ENCODE measurements around the gene C1QTNF6.
A peak's percentile ranks its signal among the peaks of the same experiment; 100 is the strongest.

C1QTNF6 gene

GRCh38 chr22:37179126-37179470 is 8.9 kb downstream of the C1QTNF6 start:
- Histone ChIP-seq H3K79me2 (ENCODE audit: control insufficient read depth, insufficient read depth, low read length, poor library complexity) (no peaks in the 10 kb centered on the region), H4K12ac (ENCODE audit: low read depth, low read length) (peak overlapping the region; percentile 35), H3K4ac (ENCODE audit: low read depth, low read length) (no peak overlapping the region), H4K91ac (ENCODE audit: low read depth, low read length) (peak overlapping the region; percentile 31), H3K36me3 (ENCODE audit: control insufficient read depth in 1 of 2, insufficient read depth in 2 of 2, low read length in 2 of 2) (peaks cover 21 to 28% of the 10 kb centered on the region in 2 experiments), H3K9me3 (ENCODE audit: insufficient read depth, low read depth, low read length) (no peaks in the 10 kb centered on the region), H3K9ac (ENCODE audit: low read length) (no peak overlapping the region), H3K4me3 (ENCODE audit: low read depth, low read length) (no peak overlapping the region), H3K27ac (ENCODE audit: low read depth, low read length) (peak overlapping the region; percentile 55), H3K27me3 (ENCODE audit: insufficient read depth, low read length) (no peaks in the 10 kb centered on the region), H3K14ac (ENCODE audit: low read length) (peak overlapping the region; percentile 5), H2AK5ac (ENCODE audit: low read length) (peak overlapping the region; percentile 13), H4K8ac (ENCODE audit: low read depth, low read length) (peak overlapping the region; percentile 34), H2AFZ (ENCODE audit: insufficient read depth, low read length, poor library complexity) (no peak overlapping the region), H3K23ac (ENCODE audit: low read length) (no peak overlapping the region), H2BK120ac (ENCODE audit: insufficient read depth, low read length, poor library complexity) (no peak overlapping the region), H3K4me2 (ENCODE audit: low read length) (no peak overlapping the region), H3K79me1 (ENCODE audit: low read length) (peaks cover 22% of the 10 kb centered on the region), H2BK12ac (ENCODE audit: low read length) (peak overlapping the region; percentile 61), H3K18ac (ENCODE audit: low read length) (no peak overlapping the region), H3K4me1 (ENCODE audit: control insufficient read depth in 1 of 2, insufficient read depth in 2 of 2, low read length in 2 of 2) (peaks cover 34 to 35% of the 10 kb centered on the region in 2 experiments), H2BK5ac (ENCODE audit: low read depth, low read length, poor library complexity) (peak overlapping the region; percentile 3)
- WGBS (ENCODE audit: extremely low coverage, insufficient coverage, insufficient read length): no CpG with 5 or more reads among the region's 10 CpGs
- peak; percentile 53 to 73 for DNase-seq

- Histone ChIP-seq H3K23ac (ENCODE audit: low read length) (no peak overlapping the region), H3K79me1 (ENCODE audit: low read length) (peaks cover 19% of the 10 kb centered on the region), H3K27ac (ENCODE audit: low read depth, low read length) (peak overlapping the region; percentile 55), H4K12ac (ENCODE audit: low read depth, low read length) (peak overlapping the region; percentile 35), H3K18ac (ENCODE audit: low read length) (no peak overlapping the region), H3K79me2 (ENCODE audit: control insufficient read depth, insufficient read depth, low read length, poor library complexity) (no peaks in the 10 kb centered on the region), H3K9ac (ENCODE audit: low read length) (no peak overlapping the region), H3K4ac (ENCODE audit: low read depth, low read length) (no peak overlapping the region), H3K4me1 (ENCODE audit: control insufficient read depth in 1 of 2, insufficient read depth in 2 of 2, low read length in 2 of 2) (peaks cover 30% of the 10 kb centered on the region in 2 experiments), H3K4me3 (ENCODE audit: low read depth, low read length) (no peak overlapping the region), H3K36me3 (ENCODE audit: control insufficient read depth in 1 of 2, insufficient read depth in 2 of 2, low read length in 2 of 2) (peaks cover 21 to 28% of the 10 kb centered on the region in 2 experiments), H3K9me3 (ENCODE audit: insufficient read depth, low read depth, low read length) (no peaks in the 10 kb centered on the region), H4K91ac (ENCODE audit: low read depth, low read length) (peak overlapping the region; percentile 67), H2BK5ac (ENCODE audit: low read depth, low read length, poor library complexity) (peak overlapping the region; percentile 3), H2AFZ (ENCODE audit: insufficient read depth, low read length, poor library complexity) (no peak overlapping the region), H3K14ac (ENCODE audit: low read length) (peak overlapping the region; percentile 5), H2AK5ac (ENCODE audit: low read length) (peak overlapping the region; percentile 13), H2BK12ac (ENCODE audit: low read length) (peak overlapping the region; percentile 61), H3K4me2 (ENCODE audit: low read length) (no peak overlapping the region), H2BK120ac (ENCODE audit: insufficient read depth, low read length, poor library complexity) (peak overlapping the region; percentile 5), H4K8ac (ENCODE audit: low read depth, low read length) (peak overlapping the region; percentile 34), H3K27me3 (ENCODE audit: insufficient read depth, low read length) (no peaks in the 10 kb centered on the region)
- no CpG with 5 or more reads among the region's 17 CpGs for WGBS (ENCODE audit: extremely low coverage, insufficient coverage, insufficient read length)
- DNase-seq: peak; percentile 86 to 92
Observed at GRCh38 chr22:37178350-37179125, 9.5 kb downstream of the C1QTNF6 start.

GRCh38 chr22:37177755-37178154 is 10.3 kb downstream of the C1QTNF6 start:
- no peak overlapping the region for H3K23ac ChIP-seq (ENCODE audit: low read length)
- no peak for DNase-seq
- no CpG with 5 or more reads among the region's 3 CpGs for WGBS (ENCODE audit: extremely low coverage, insufficient coverage, insufficient read length)

GRCh38 chr22:37177221-37177620 is 10.8 kb downstream of the C1QTNF6 start:
- H4K8ac ChIP-seq (ENCODE audit: low read depth, low read length): no peak overlapping the region
- no peak for DNase-seq
- H2BK120ac ChIP-seq (ENCODE audit: insufficient read depth, low read length, poor library complexity): peak overlapping the region; percentile 40
- no CpG with 5 or more reads among the region's 5 CpGs for WGBS (ENCODE audit: extremely low coverage, insufficient coverage, insufficient read length)
- no peak overlapping the region for H3K9ac ChIP-seq (ENCODE audit: low read length)
- no peak overlapping the region for H2BK5ac ChIP-seq (ENCODE audit: low read depth, low read length, poor library complexity)
- H3K79me1 ChIP-seq (ENCODE audit: low read length): peaks cover 19% of the 10 kb centered on the region
- H3K36me3 ChIP-seq (ENCODE audit: control insufficient read depth in 1 of 2, insufficient read depth in 2 of 2, low read length in 2 of 2): peaks cover 14 to 20% of the 10 kb centered on the region in 2 experiments
- H4K12ac ChIP-seq (ENCODE audit: low read depth, low read length): no peak overlapping the region
- H3K27ac ChIP-seq (ENCODE audit: low read depth, low read length): no peak overlapping the region
- H3K4me1 ChIP-seq (ENCODE audit: control insufficient read depth in 1 of 2, insufficient read depth in 2 of 2, low read length in 2 of 2): peaks cover 26 to 29% of the 10 kb centered on the region in 2 experiments
- no peak overlapping the region for H3K4me3 ChIP-seq (ENCODE audit: low read depth, low read length)
- H3K23ac ChIP-seq (ENCODE audit: low read length): no peak overlapping the region
- no peak overlapping the region for H2AFZ ChIP-seq (ENCODE audit: insufficient read depth, low read length, poor library complexity)
- no peak overlapping the region for H3K4ac ChIP-seq (ENCODE audit: low read depth, low read length)
- H4K91ac ChIP-seq (ENCODE audit: low read depth, low read length): peak overlapping the region; percentile 67
- H3K27me3 ChIP-seq (ENCODE audit: insufficient read depth, low read length): no peaks in the 10 kb centered on the region
- no peaks in the 10 kb centered on the region for H3K9me3 ChIP-seq (ENCODE audit: insufficient read depth, low read depth, low read length)
- H3K79me2 ChIP-seq (ENCODE audit: control insufficient read depth, insufficient read depth, low read length, poor library complexity): no peaks in the 10 kb centered on the region
- H3K4me2 ChIP-seq (ENCODE audit: low read length): no peak overlapping the region
- H2AK5ac ChIP-seq (ENCODE audit: low read length): peak overlapping the region; percentile 34
- H2BK12ac ChIP-seq (ENCODE audit: low read length): peak overlapping the region; percentile 17
- H3K18ac ChIP-seq (ENCODE audit: low read length): peak overlapping the region; percentile 14
- H3K14ac ChIP-seq (ENCODE audit: low read length): no peak overlapping the region

More at GRCh38 chr22:37177755-37178154, 10.3 kb downstream of the C1QTNF6 start:
- Histone ChIP-seq H3K9me3 (ENCODE audit: insufficient read depth, low read depth, low read length) (no peaks in the 10 kb centered on the region), H4K12ac (ENCODE audit: low read depth, low read length) (no peak overlapping the region), H3K9ac (ENCODE audit: low read length) (no peak overlapping the region), H3K79me1 (ENCODE audit: low read length) (peaks cover 19% of the 10 kb centered on the region), H2AK5ac (ENCODE audit: low read length) (no peak overlapping the region), H3K4ac (ENCODE audit: low read depth, low read length) (no peak overlapping the region), H4K8ac (ENCODE audit: low read depth, low read length) (no peak overlapping the region), H3K4me3 (ENCODE audit: low read depth, low read length) (no peak overlapping the region), H3K4me2 (ENCODE audit: low read length) (no peak overlapping the region), H3K79me2 (ENCODE audit: control insufficient read depth, insufficient read depth, low read length, poor library complexity) (no peaks in the 10 kb centered on the region), H3K27me3 (ENCODE audit: insufficient read depth, low read length) (no peaks in the 10 kb centered on the region), H2BK12ac (ENCODE audit: low read length) (peak overlapping the region; percentile 0), H2BK5ac (ENCODE audit: low read depth, low read length, poor library complexity) (no peak overlapping the region), H4K91ac (ENCODE audit: low read depth, low read length) (peak overlapping the region; percentile 67), H2AFZ (ENCODE audit: insufficient read depth, low read length, poor library complexity) (no peak overlapping the region), H3K4me1 (ENCODE audit: control insufficient read depth in 1 of 2, insufficient read depth in 2 of 2, low read length in 2 of 2) (peaks cover 26 to 29% of the 10 kb centered on the region in 2 experiments), H3K36me3 (ENCODE audit: control insufficient read depth in 1 of 2, insufficient read depth in 2 of 2, low read length in 2 of 2) (peaks cover 19 to 26% of the 10 kb centered on the region in 2 experiments), H3K27ac (ENCODE audit: low read depth, low read length) (no peak overlapping the region), H3K14ac (ENCODE audit: low read length) (no peak overlapping the region), H2BK120ac (ENCODE audit: insufficient read depth, low read length, poor library complexity) (no peak overlapping the region), H3K18ac (ENCODE audit: low read length) (peak overlapping the region; percentile 14)
